K562 (cell line): ENCODE measurements around the gene FMO1. TPM values are rescaled to one million over a fixed set of nuclear protein-coding genes. Genes with fewer than 3 reads are reported as not detected.

Experiments used
- ATAC-seq: fragments of 200-7000 bp; cut with Tn5 transposase; 3 replicates; pipeline ENCODE4 v1.9.1; 2020; ENCODE audit warnings: moderate library complexity
- BruUV-seq: library from RNA; stranded (reverse); fragments of 400-500 nt; replicated peaks from 2 replicates; lab custom pipeline; 2021; lab: Mats Ljungman, UMichigan
- CTCF ChIA-PET: fragments of 300-600 bp; formaldehyde crosslinking; extraction: SDS; loops from one replicate; lab custom pipeline; 2021; ENCODE audit warnings: low intra/inter-chr PET ratio; lab: Yijun Ruan, JAX
- POLR2A ChIA-PET: fragments of 300-600, 350-650 bp; sonication (Branson Sonifier 250); formaldehyde crosslinking; extraction: SDS; loops from one replicate; lab custom pipeline; 2021; ENCODE audit warnings: antibody characterized with exemption, inconsistent platforms; lab: Yijun Ruan, JAX
- DNase-seq, 4 experiments: peaks; one replicate each; pipeline versions ENCODE4 v3.0.0 to v3.0.0-alpha.2; 2011 to 2018; ENCODE audit warnings: low spot score in 3 of 4, mixed read lengths in 3 of 4; ENCODE audit errors: extremely low read depth in 1 of 4
- FAIRE-seq: peaks from 2 replicates; lab custom pipeline; 2011; peaks lifted over from hg19 to GRCh38; lab: Jason Lieb, UNC
- H2AFZ ChIP-seq: 2 replicates; pipeline ENCODE4 v1.6.0; 2011; ENCODE audit warnings: low read depth, low read length, control low read depth, inconsistent platforms
- H3K27ac ChIP-seq: fragments of 200-600 bp; 3 replicates; pipeline ENCODE4 v1.8.0; 2011; ENCODE audit warnings: low read depth, mild to moderate bottlenecking, control low read depth, inconsistent platforms, low read length, moderate library complexity, mixed read lengths; ENCODE audit errors: extremely low read depth
- H3K27me3 ChIP-seq, 2 experiments: fragments of 300-600 bp in 1 of 2; 2 replicates in 1 of 2; 3 replicates in 1 of 2; pipeline versions ENCODE4 v1.6.0 to v1.8.0; 2011; ENCODE audit warnings: inconsistent platforms in 2 of 2, low read length in 2 of 2, mild to moderate bottlenecking in 1 of 2, mixed read lengths in 1 of 2, moderate library complexity in 1 of 2; ENCODE audit not compliant: control insufficient read depth in 2 of 2, insufficient read depth in 2 of 2
- H3K36me3 ChIP-seq: fragments of 300-600 bp; 3 replicates; pipeline ENCODE4 v1.8.0; 2011; ENCODE audit warnings: mild to moderate bottlenecking, low read length, inconsistent platforms; ENCODE audit not compliant: control insufficient read depth, insufficient read depth
- H3K4me1 ChIP-seq, 2 experiments: fragments of 200-600 bp in 1 of 2; replicated peaks in 1 of 2; 2 replicates in 1 of 2; 3 replicates in 1 of 2; pipeline versions ENCODE4 v1.5.1 to v1.8.0; 2011; ENCODE audit warnings: inconsistent platforms in 2 of 2, low read length in 2 of 2, mild to moderate bottlenecking in 1 of 2, mixed read lengths in 1 of 2, moderate library complexity in 1 of 2; ENCODE audit not compliant: control insufficient read depth in 2 of 2, insufficient read depth in 2 of 2
- H3K4me2 ChIP-seq: 2 replicates; pipeline ENCODE4 v1.6.1; 2011; ENCODE audit warnings: low read length, control low read depth, inconsistent platforms, mixed read lengths; ENCODE audit not compliant: insufficient read depth
- H3K4me3 ChIP-seq: fragments of 200-600 bp; sonication (generic), shearing (Covaris generic); 2 replicates; pipeline ENCODE4 v1.5.1; 2016; ENCODE audit warnings: control low read depth, inconsistent platforms
- H3K79me2 ChIP-seq: fragments of 200-600 bp; 3 replicates; pipeline ENCODE4 v1.8.0; 2011; ENCODE audit warnings: low read length, inconsistent platforms; ENCODE audit not compliant: control insufficient read depth, insufficient read depth
- H3K9ac ChIP-seq, 2 experiments: 2 replicates each; pipeline versions ENCODE4 v1.6.0 to v1.6.1; 2011; ENCODE audit warnings: low read depth in 2 of 2, low read length in 2 of 2, control low read depth in 1 of 2, inconsistent platforms in 1 of 2, mild to moderate bottlenecking in 1 of 2, mixed read lengths in 1 of 2; ENCODE audit not compliant: insufficient read depth in 1 of 2
- H3K9me1 ChIP-seq: one replicate; pipeline ENCODE4 v1.6.0; 2011; ENCODE audit warnings: inconsistent platforms, mild to moderate bottlenecking, low read length, moderate library complexity; ENCODE audit not compliant: control insufficient read depth, insufficient read depth
- H3K9me3 ChIP-seq: replicated peaks from 2 replicates; pipeline ENCODE4 v1.5.1; 2011; ENCODE audit warnings: low read depth, low read length, inconsistent platforms; ENCODE audit not compliant: control insufficient read depth, insufficient read depth
- H4K20me1 ChIP-seq: replicated peaks from 2 replicates; pipeline ENCODE4 v1.6.1; 2011; ENCODE audit warnings: low read length, inconsistent platforms, mixed read lengths; ENCODE audit not compliant: control insufficient read depth, insufficient read depth
- EP300 ChIP-seq: IDR thresholded peaks from 2 replicates; pipeline ENCODE4 v1.6.1; 2012; ENCODE audit warnings: low read length, improper control_type of control experiment
- GABPB2 ChIP-seq: fragments of 250-450 bp; sonication (Bioruptor Pico); conservative IDR thresholded peaks from 2 replicates; pipeline ENCODE4 v1.5.1; 2021; ENCODE audit warnings: mild to moderate bottlenecking
- GTF2E2 ChIP-seq: fragments of 200-800 bp; sonication (Bioruptor generic); IDR thresholded peaks from 2 replicates; pipeline ENCODE4 v1.6.1; 2016; ENCODE audit warnings: missing genetic modification characterization, missing compliant biosample characterization
- HES1 ChIP-seq: fragments of 450-650 bp; IDR thresholded peaks from 2 replicates; pipeline ENCODE4 v1.6.1; 2016; ENCODE audit warnings: low read depth, mild to moderate bottlenecking, moderate library complexity
- HNRNPUL1 ChIP-seq: fragments of 200-400 bp; formaldehyde crosslinking; IDR thresholded peaks from 2 replicates; pipeline ENCODE4 v1.6.1; 2017; ENCODE audit warnings: low read length
- KAT7 ChIP-seq: sonication (generic); formaldehyde crosslinking; IDR thresholded peaks from 2 replicates; pipeline ENCODE4 v1.8.0; 2022; ENCODE audit warnings: missing genetic modification reagents, mild to moderate bottlenecking, borderline replicate concordance
- KAT8 ChIP-seq: fragments of 450-650 bp; IDR thresholded peaks from 2 replicates; pipeline ENCODE4 v1.6.1; 2016; ENCODE audit warnings: low read depth, mild to moderate bottlenecking
- MAFF ChIP-seq: IDR thresholded peaks from 2 replicates; pipeline ENCODE4 v1.6.1; 2012; ENCODE audit warnings: low read length, improper control_type of control experiment
- MBD1 ChIP-seq: fragments of 250-450 bp; sonication (Bioruptor Pico); IDR thresholded peaks from 2 replicates; pipeline ENCODE4 v1.8.0; 2022; ENCODE audit warnings: inconsistent platforms
- POLR2AphosphoS5 ChIP-seq: IDR thresholded peaks from 2 replicates; pipeline ENCODE4 v1.6.1; 2011; ENCODE audit warnings: mild to moderate bottlenecking, low read depth, low read length, moderate library complexity; ENCODE audit not compliant: control insufficient read depth, insufficient read depth
- RHOXF2B ChIP-seq: fragments of 250-450 bp; sonication (Bioruptor Pico); conservative IDR thresholded peaks from 2 replicates; pipeline ENCODE4 v1.5.1; 2021
- XRCC5 ChIP-seq: fragments of 200-400 bp; formaldehyde crosslinking; IDR thresholded peaks from 2 replicates; pipeline ENCODE4 v1.6.1; 2017; ENCODE audit warnings: low read depth, mild to moderate bottlenecking, low read length
- ZEB2 ChIP-seq: fragments of 450-650 bp; IDR thresholded peaks from 2 replicates; pipeline ENCODE4 v1.6.1; 2016
- ZFP30 ChIP-seq: fragments of 250-450 bp; sonication (Bioruptor Pico); IDR thresholded peaks from 2 replicates; pipeline ENCODE4 v1.8.0; 2022; ENCODE audit warnings: moderate library complexity, mild to moderate bottlenecking, inconsistent platforms, borderline replicate concordance
- ZFPM2 ChIP-seq: fragments of 250-450 bp; sonication (Bioruptor Pico); IDR thresholded peaks from 2 replicates; pipeline ENCODE4 v1.5.1; 2022; ENCODE audit warnings: mild to moderate bottlenecking
- ZNF134 ChIP-seq: fragments of 250-450 bp; sonication (Bioruptor Pico); conservative IDR thresholded peaks from 2 replicates; pipeline ENCODE4 v1.4.0; 2020
- ZNF184 ChIP-seq: sonication (generic); formaldehyde crosslinking; IDR thresholded peaks from 2 replicates; pipeline ENCODE4 v1.5.0; 2020; ENCODE audit warnings: missing genetic modification reagents
- ZNF699 ChIP-seq: fragments of 250-450 bp; sonication (Bioruptor Pico); IDR thresholded peaks from 2 replicates; pipeline ENCODE4 v1.8.0; 2021; ENCODE audit warnings: mild to moderate bottlenecking, moderate library complexity; ENCODE audit not compliant: insufficient replicate concordance
- ZSCAN29 ChIP-seq: fragments of 450-650 bp; IDR thresholded peaks from 2 replicates; pipeline ENCODE4 v1.6.1; 2017
- WGBS: fragments of 100-300 bp; shearing (Covaris generic); methylation state at CpG from one replicate; pipeline ENCODE4 v1.1.6; 2016; ENCODE audit warnings: low coverage, mixed read lengths; ENCODE audit not compliant: insufficient coverage; ENCODE audit errors: missing lambda C conversion rate; 5-methylcytosine and 5-hydroxymethylcytosine counted together
- in situ Hi-C: fragments of 300-500 bp; cut with MboI; formaldehyde crosslinking; loops from 4 replicates; pipeline ENCODE4 v1.15.0; 2018; ENCODE audit warnings: inconsistent platforms, mixed read lengths
- intact Hi-C: fragments of 100-400 bp; cut with micrococcal nuclease; formaldehyde crosslinking; loops from 2 replicates; pipeline ENCODE4 v1.14.2; 2022
- polyA plus RNA-seq, 8 experiments: library from polyadenylated mRNA; depleted of rRNA in 4 of 8; stranded (reverse) in 5 of 8; unstranded in 3 of 8; fragments of >200 nt; fragmentation: Nextera tagmentation in 2 of 8; fragmentation: Illumina TruSeq in 1 of 8; extraction: Ambion mirVana in 2 of 8; extraction: Trizol in 1 of 8; gene quantifications; 2 replicates each; pipeline versions ENCODE4 v1.2.1 to v1.2.3, GENCODE V29; 2011 to 2014; ENCODE audit warnings: inconsistent platforms in 1 of 8, missing spikeins in 1 of 8
- total RNA-seq, 7 experiments: library from RNA; depleted of rRNA in 6 of 7; stranded (reverse); fragments of >200 nt in 6 of 7; fragmentation: Illumina TruSeq in 2 of 7; extraction: Trizol in 2 of 7; gene quantifications; 2 replicates each; pipeline versions ENCODE4 v1.2.1 to v1.2.3, GENCODE V29; 2011 to 2021; ENCODE audit warnings: low replicate concordance in 1 of 7

The FMO1 gene
- total and polyA plus RNA-seq, 9 of the 15 experiments (the other 6 are each of a cell fraction or from before 2014, with no cell fraction given) = not detected

GRCh38 chr1:171251952-171252300 lies 3.6 kb downstream of the FMO1 start:
- ChIA-PET POLR2A (interaction anchor here (0.6 to 1.2 kb wide), 2 partner anchors 21 to 31 kb away, joined by 3 read pairs; no protein-coding TSS in a partner anchor), CTCF (no interaction called here)
- H3K4me2 ChIP-seq = peak overlapping the region; percentile 77; the same call in 1 of the 2 replicates
- no peaks in the 10 kb centered on the region for H4K20me1 ChIP-seq
- DNase-seq (no peak), FAIRE-seq (no peak), ATAC-seq (no peak)
- no peak overlapping the region; a peak in 1 of 4 replicates for H3K9ac ChIP-seq
- no peak overlapping the region for H3K27ac ChIP-seq
- intact Hi-C loops = no loop called here
- no peaks in the 10 kb centered on the region for H3K9me3 ChIP-seq
- peak overlapping the region; percentile 92 for H2AFZ ChIP-seq
- H3K4me1 ChIP-seq = peaks cover 0 to 3% of the 10 kb centered on the region in 2 experiments; a peak in 1 of 5 replicates
- peaks cover 4 to 10% of the 10 kb centered on the region in 2 experiments; a peak in 2 of 5 replicates for H3K27me3 ChIP-seq
- in situ Hi-C loops = no loop called here
- BruUV-seq = no TSS peak
- WGBS = 1% methylated on average over 6 of the region's 6 CpGs
- H3K36me3 ChIP-seq = no peaks in the 10 kb centered on the region
- H3K9me1 ChIP-seq = no peaks in the 10 kb centered on the region
- H3K4me3 ChIP-seq = peak overlapping the region; percentile 44
- no peak for TF ChIP-seq XRCC5
- TF ChIP-seq HES1 = no peak
- TF ChIP-seq GABPB2 = no peak
- TF ChIP-seq POLR2AphosphoS5 = no peak
- TF ChIP-seq RHOXF2B = no peak
- TF ChIP-seq MBD1 (CRISPR knock-in tag) = no peak
- TF ChIP-seq MAFF = no peak
- no peak for TF ChIP-seq HNRNPUL1
- TF ChIP-seq KAT8 = no peak
- no peak for TF ChIP-seq ZEB2
- no peak for TF ChIP-seq ZFP30 (CRISPR knock-in tag)
- no peak for TF ChIP-seq ZNF184 (CRISPR knock-in tag)
- TF ChIP-seq GTF2E2 = no peak
- no peak for TF ChIP-seq ZNF699 (CRISPR knock-in tag)
- no peak for TF ChIP-seq KAT7 (CRISPR knock-in tag)
- no peak for TF ChIP-seq ZSCAN29
- no peak for TF ChIP-seq ZFPM2
- TF ChIP-seq ZNF134 = no peak
- TF ChIP-seq EP300 = no peak
- H3K79me2 ChIP-seq = no peaks in the 10 kb centered on the region
